ENCODE data around the gene SNX25. TPM values are rescaled to one million over a fixed set of nuclear protein-coding genes. Genes with fewer than 3 reads are reported as not detected.

SNX25 gene
- total and polyA plus RNA-seq, 3 donors from 2014 or later = 20.2 to 50.5 (median 45.0) TPM

GRCh38 chr4:185369731-185370130, 160.3 kb downstream of the SNX25 start:
- intact Hi-C loops (cut with DNase I; ENCODE audit: low total_unique reads) = no loop called here
- TF ChIP-seq CTCF (IDR thresholded peaks at IDR 0.05) (no peak), POLR2A (IDR thresholded peaks at IDR 0.05) (no peak)
- no peaks in the 10 kb centered on the region for H3K36me3 ChIP-seq (ENCODE audit: low read depth, missing control alignments)
- no peak for DNase-seq
- no peaks in the 10 kb centered on the region for H3K4me1 ChIP-seq
- H3K9me3 ChIP-seq = no peaks in the 10 kb centered on the region
- 65 to 74% methylated on average over 3 of the region's 3 CpGs for WGBS, 2 donors
- H3K4me3 ChIP-seq = no peak overlapping the region
- no peak overlapping the region for H3K27ac ChIP-seq
- H3K27me3 ChIP-seq = no peaks in the 10 kb centered on the region

- no peak for DNase-seq
- TF ChIP-seq CTCF (IDR thresholded peaks at IDR 0.05) (no peak), POLR2A (IDR thresholded peaks at IDR 0.05) (no peak)
- Histone ChIP-seq H3K4me3 (no peak overlapping the region), H3K27ac (no peak overlapping the region), H3K9me3 (no peaks in the 10 kb centered on the region), H3K27me3 (no peaks in the 10 kb centered on the region), H3K36me3 (ENCODE audit: low read depth, missing control alignments) (no peaks in the 10 kb centered on the region), H3K4me1 (no peaks in the 10 kb centered on the region)
- intact Hi-C loops (cut with DNase I; ENCODE audit: low total_unique reads) = no loop called here
- WGBS, 2 donors = 94 to 95% methylated on average over 11 of the region's 11 CpGs
These were observed 161.0 kb downstream of the SNX25 start for GRCh38 chr4:185370268-185370949.

GRCh38 chr4:185371702-185372101, 162.3 kb downstream of the SNX25 start:
- Histone ChIP-seq H3K27ac (no peak overlapping the region), H3K4me3 (no peak overlapping the region), H3K9me3 (no peaks in the 10 kb centered on the region), H3K27me3 (no peaks in the 10 kb centered on the region), H3K36me3 (ENCODE audit: low read depth, missing control alignments) (no peaks in the 10 kb centered on the region), H3K4me1 (no peaks in the 10 kb centered on the region)
- no peak for DNase-seq
- intact Hi-C loops (cut with DNase I; ENCODE audit: low total_unique reads) = no loop called here
- whole genome bisulfite sequencing, 2 donors = 92 to 94% methylated on average over 11 of the region's 11 CpGs
- TF ChIP-seq POLR2A (IDR thresholded peaks at IDR 0.05) (no peak), CTCF (IDR thresholded peaks at IDR 0.05) (no peak)

- H3K4me1 ChIP-seq = no peaks in the 10 kb centered on the region
- H3K27ac ChIP-seq = no peak overlapping the region
- TF ChIP-seq POLR2A (IDR thresholded peaks at IDR 0.05) = no peak
- no peak for TF ChIP-seq CTCF (IDR thresholded peaks at IDR 0.05)
- no peak overlapping the region for H3K4me3 ChIP-seq
- no peaks in the 10 kb centered on the region for H3K27me3 ChIP-seq
- 80 to 89% methylated on average over 7 of the region's 7 CpGs for WGBS, 2 donors
- intact Hi-C loops (cut with DNase I; ENCODE audit: low total_unique reads) = no loop called here
- no peaks in the 10 kb centered on the region for H3K9me3 ChIP-seq
- H3K36me3 ChIP-seq (ENCODE audit: low read depth, missing control alignments) = no peaks in the 10 kb centered on the region
- no peak for DNase-seq
These were observed 164.6 kb downstream of the SNX25 start for GRCh38 chr4:185374027-185374426.

GRCh38 chr4:185374573-185374972, 165.2 kb downstream of the SNX25 start:
- H3K27ac ChIP-seq = no peak overlapping the region
- 74 to 87% methylated on average over 6 of the region's 6 CpGs for WGBS, 2 donors

More at GRCh38 chr4:185374573-185374972, 165.2 kb downstream of the SNX25 start:
- Histone ChIP-seq H3K27me3 (no peaks in the 10 kb centered on the region), H3K9me3 (no peaks in the 10 kb centered on the region), H3K36me3 (ENCODE audit: low read depth, missing control alignments) (no peaks in the 10 kb centered on the region), H3K4me1 (no peaks in the 10 kb centered on the region), H3K4me3 (no peak overlapping the region)
- no peak for DNase-seq
- TF ChIP-seq CTCF (IDR thresholded peaks at IDR 0.05) = no peak
- TF ChIP-seq POLR2A (IDR thresholded peaks at IDR 0.05) = no peak
- intact Hi-C loops (cut with DNase I; ENCODE audit: low total_unique reads) = no loop called here
